Measurements from ENCODE around the gene RPS14. TPM values are rescaled to one million over a fixed set of nuclear protein-coding genes. Genes with fewer than 3 reads are reported as not detected.
A peak's percentile ranks its signal among the peaks of the same experiment; 100 is the strongest.

Gene RPS14
- 1,000 to 10,000 TPM; 1,239 to 1,275 TPM for total RNA-seq
- long read RNA-seq, transcript RPS14-205 (3 exons, 3,119 nt): minor isoform, 5 of 123 reads
- long read RNA-seq, transcript RPS14-203 (5 exons, 569 nt): major isoform, 103 of 123 reads
- long read RNA-seq, partial matches to known transcripts: 8 of 123 reads
- long read RNA-seq, other reads (novel, unspliced or antisense): 6 of 123 reads

DNA sequence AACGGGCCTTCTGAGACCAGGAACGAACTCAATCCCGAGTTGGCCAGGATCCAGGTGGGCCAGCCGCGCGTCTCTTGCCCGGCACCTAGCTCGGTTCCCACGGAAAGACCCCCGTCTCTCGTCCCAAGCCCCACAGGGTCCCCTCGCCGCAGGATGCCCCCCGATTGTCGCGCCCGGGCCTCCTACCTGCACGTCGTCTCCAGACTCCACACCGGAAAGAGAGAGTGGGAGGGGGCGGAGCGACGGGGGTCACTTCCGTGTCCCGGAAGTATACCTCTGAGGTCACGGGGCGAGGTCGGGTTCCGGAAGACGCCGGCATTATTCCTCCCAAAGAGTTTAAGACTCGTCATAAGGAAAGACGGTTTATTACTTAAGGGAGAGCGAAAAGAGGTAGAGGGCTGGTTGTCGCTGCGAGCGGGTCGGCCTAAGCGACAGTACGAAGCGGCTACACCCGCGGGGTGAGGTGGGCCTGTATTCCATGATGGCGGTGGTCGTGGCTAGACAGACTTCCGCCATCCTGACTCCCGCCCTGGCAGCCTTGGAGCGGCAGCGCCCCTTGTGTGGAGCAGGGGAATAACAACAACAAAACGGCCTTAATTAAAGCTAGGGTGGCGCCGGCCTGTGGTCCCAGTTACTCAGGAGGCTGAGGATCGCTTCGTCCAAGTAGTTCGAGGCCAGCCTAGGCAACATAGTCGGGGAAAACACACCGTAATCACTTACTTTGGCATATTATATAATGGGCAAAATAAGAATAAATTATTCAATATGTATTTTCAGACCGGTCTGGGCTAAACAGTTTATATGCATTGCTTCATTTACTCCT is at the start of gene RPS14:
TSS of gene RPS14 (minus strand) at position 223 of the 823 bp plus-strand sequence. CDS start 2,006 bp downstream, outside the sequence.
- intact Hi-C loops (cut with DNase I): loop anchor here in 1 of 2 donors (10.0 kb wide), 1 partner anchor 255 kb away; the partner anchor contains the start of gene RBM22
- DNase-seq (peak; percentile 96), ATAC-seq (peak; percentile 97)

DNA sequence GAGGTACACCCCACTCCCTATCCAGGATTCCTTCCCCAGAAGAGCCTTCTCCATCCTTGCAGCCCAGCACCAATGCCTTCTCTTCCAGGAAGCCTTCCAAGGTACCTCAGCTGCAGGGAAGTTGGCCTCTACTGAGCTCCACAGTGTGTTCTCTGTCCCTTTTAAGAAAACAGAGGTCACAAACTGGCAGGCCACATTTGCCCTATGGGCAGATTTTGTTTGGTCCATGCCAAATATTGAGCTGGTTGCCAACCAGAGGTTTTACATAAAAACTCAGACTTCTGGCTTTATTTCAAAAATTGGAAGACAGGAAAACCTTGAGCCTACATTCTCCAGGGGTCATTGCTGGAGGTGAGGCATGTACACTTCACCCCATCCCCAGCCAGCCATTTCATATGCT is 49.4 kb upstream of the RPS14 start:
- no peak for DNase-seq
- intact Hi-C loops (cut with DNase I): no loop called here
- ATAC-seq: no peak

GRCh38 chr5:150498501-150498900 is 49.0 kb upstream of the RPS14 start:
- intact Hi-C loops (cut with DNase I): no loop called here
- no peak for DNase-seq
- ATAC-seq: no peak

DNA sequence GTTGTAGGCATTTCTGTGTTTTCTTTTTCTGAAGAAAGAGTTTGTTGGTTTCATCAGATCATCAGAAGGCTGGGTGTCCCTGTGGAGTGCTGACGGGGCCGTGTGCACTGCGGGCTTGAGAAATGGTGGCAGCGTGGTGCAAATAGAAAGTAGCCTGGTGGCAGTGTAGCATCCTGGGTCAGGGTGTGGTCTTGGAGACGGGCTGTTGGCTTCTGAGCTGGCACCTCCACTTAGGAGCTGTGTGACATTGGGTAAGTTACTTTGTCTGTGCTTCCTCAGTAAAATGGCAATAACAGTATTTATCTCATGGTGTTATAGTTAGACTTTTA is 48.4 kb upstream of the RPS14 start:
- intact Hi-C loops (cut with DNase I): no loop called here
- DNase-seq (no peak), ATAC-seq (peak in 1 of 2 donors; percentile 18)

DNA sequence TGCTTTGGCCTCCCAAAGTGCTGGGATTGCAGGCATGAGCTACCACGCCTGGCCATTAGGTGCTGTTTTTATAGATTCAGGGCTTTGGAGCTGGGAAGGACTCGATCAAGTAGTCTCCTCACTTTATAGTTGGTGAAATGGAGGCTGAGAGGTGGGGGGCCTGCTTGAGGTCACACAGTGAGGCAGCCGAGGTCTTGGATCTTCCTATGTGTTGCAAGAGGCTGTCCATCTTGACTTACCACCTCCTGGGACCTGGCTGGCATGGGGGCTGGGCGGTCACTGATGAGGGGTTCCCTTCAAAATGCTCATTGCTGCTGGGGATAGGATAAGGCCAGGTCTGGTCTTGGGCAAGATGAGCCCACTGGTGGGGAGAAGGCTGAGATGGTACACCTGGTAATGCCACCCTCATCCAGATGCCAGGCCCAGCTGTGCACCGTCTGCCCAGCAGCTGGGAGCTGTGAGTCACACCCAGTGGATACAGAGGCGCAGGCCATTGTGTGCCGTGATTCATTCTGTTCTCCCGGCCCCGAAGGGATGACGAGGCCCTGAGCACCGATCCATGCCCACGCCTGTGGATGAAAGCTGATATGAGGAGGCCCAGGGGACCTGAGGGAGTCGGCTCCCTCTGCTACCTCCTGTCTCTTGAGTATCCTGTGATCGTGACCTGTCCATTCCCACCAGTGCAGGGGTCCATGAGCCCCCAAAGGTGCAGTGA is 47.9 kb upstream of the RPS14 start:
- peak; percentile 42 to 92 for ATAC-seq
- intact Hi-C loops (cut with DNase I): no loop called here
- peak; percentile 84 for DNase-seq

GRCh38 chr5:150496534-150496933 is 47.0 kb upstream of the RPS14 start:
- ATAC-seq (peak; percentile 2 to 13), DNase-seq (no peak)
- intact Hi-C loops (cut with DNase I): no loop called here

- ATAC-seq: no peak
- intact Hi-C loops (cut with DNase I): no loop called here
- no peak for DNase-seq
These were observed 46.6 kb upstream of the RPS14 start for GRCh38 chr5:150496098-150496497.

DNA sequence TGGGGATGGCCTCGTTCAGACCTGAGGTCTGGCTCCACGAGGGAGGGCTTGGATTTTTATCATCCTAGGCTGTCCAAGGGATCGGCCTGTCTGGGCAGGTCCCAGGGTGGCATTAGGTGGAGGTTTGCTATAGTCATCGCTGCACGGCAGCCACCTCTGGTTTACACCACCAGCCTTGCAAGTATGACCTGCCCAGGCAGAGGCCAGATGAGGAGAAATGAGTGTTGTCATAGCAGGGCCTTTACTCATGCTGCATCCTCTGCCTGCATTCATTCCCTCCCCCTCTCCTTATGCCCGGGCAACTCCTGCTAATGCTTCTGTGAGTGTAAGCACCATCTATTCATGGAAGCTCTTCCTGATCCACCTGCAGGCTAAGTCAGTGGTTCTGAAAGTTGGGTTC is 43.1 kb upstream of the RPS14 start:
- DNase-seq (no peak), ATAC-seq (no peak)
- intact Hi-C loops (cut with DNase I): no loop called here

DNA sequence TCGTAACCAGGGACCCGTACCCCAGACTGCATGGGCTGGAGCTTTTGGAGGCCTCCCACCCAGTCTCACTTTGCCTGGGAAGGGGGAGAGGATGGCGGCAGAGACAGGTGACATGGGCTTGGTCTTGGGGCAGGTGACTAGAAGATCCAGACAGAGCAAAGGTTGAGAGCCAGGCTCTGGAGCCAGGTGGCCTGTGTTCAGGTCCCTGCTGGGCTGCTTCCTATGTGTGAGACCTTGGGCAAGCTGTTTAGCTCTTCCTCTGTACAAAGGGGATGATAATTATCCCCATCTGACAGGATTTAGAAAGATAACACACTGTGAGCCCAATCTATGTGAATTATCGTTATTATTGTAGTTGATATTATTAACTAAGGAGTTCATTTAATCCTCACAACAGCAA is 42.3 kb upstream of the RPS14 start:
- DNase-seq (no peak), ATAC-seq (no peak)
- intact Hi-C loops (cut with DNase I): no loop called here

- no peak for ATAC-seq
- intact Hi-C loops (cut with DNase I): no loop called here
- DNase-seq: no peak
These were observed 41.2 kb upstream of the RPS14 start for GRCh38 chr5:150490754-150491153.

GRCh38 chr5:150490296-150490669 is 40.7 kb upstream of the RPS14 start:
- intact Hi-C loops (cut with DNase I): no loop called here
- DNase-seq (no peak), ATAC-seq (no peak)

- no peak for DNase-seq
- ATAC-seq: peak in 1 of 2 donors; percentile 2
- intact Hi-C loops (cut with DNase I): loop anchor here in 1 of 2 donors (5.0 kb wide), 2 partner anchors 33 to 53 kb away; no protein-coding TSS in a partner anchor
These were observed 40.1 kb upstream of the RPS14 start for GRCh38 chr5:150489360-150490295.

- peak; percentile 57 to 63 for ATAC-seq
- DNase-seq: peak; percentile 76
- intact Hi-C loops (cut with DNase I): loop anchor here in 1 of 2 donors (5.0 kb wide), 2 partner anchors 34 to 54 kb away; no protein-coding TSS in a partner anchor
These were observed 39.2 kb upstream of the RPS14 start for GRCh38 chr5:150488519-150489359.

DNA sequence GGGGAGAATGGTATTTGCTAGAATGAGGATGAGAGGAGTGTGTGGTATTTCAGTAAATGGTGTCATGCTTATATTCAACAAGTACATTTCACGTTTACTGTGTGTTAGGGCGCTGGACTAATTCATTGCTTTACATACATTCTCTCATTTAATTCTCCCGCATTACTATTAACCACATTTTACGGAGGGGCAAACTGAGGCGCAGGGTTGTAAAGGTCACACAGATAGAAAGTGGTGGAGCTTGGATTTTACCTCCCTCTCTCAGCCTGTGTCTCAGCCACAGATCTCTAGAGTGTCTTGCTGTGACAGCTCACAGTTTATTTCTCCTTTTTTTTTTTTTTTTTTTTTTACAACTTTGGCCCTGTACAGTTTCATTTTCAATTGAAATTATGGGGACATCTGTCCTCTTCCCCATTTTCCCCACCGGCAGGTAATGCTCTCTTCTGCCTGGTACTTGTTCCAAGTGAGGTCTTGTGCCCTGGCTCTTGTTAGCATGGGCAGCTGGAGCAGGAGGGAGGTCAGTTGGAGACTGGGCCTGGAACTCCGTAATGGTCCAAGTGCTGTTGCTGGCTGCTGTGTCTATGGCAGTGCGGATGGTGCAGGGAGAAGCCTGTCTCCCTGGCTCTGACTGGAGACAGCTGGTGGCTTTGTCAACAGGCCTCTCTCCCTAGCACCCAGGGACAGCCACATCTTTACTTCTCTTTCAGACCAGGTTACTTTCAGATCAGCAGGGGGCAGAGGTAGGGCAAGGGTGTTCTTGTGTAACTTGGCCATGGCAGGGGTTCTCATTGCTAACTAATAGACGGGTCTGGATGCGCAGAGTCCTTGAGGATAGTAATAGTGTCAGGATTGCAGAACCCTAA is 37.9 kb upstream of the RPS14 start:
- intact Hi-C loops (cut with DNase I): loop anchor here in 1 of 2 donors (5.0 kb wide), 2 partner anchors 35 to 55 kb away; no protein-coding TSS in a partner anchor
- ATAC-seq (peak; percentile 15 to 18), DNase-seq (no peak)

DNA sequence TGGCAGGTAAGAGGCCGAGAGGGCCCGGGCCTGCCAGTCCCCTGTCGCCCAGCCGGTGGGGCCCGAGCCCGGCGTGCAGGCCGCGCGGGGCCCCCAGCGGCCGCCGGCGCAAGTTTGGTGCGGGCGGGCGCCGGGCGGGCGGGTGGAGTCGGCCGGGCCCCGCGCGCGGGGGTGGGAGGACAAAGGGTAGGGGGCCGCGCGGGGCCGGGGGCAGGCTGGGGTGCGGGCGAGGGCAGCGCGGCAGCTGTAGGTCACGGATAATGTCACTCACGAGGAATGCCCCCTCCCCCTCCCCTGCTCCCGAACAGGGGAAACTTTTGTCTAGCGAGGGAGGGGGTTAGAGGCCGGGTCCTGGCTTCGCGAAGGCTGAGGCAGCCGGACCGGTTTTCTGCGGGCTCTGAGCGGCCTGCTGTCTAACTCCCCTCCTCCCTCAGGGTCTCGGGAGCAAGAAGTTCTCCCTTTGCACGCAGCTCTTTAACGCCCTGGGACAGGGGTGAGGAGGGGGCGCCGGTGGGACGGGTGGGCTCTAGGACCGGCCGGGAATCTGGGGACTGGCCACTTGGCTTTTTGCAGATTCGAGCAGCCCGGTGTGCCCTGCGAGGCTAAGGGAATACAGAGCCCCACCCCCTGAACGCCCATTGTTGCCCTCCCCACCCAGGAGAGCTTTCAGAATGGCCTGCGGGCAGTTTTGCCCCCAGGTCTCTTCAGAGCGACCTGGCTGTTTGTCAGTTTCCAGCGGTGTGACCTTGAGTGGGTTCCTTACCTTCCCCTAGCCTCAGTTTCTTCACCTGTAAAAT is 37.1 kb upstream of the RPS14 start:
- intact Hi-C loops (cut with DNase I): loop anchor here in 1 of 2 donors (5.0 kb wide), 2 partner anchors 36 to 56 kb away; no protein-coding TSS in a partner anchor
- DNase-seq (peak; percentile 62), ATAC-seq (peak; percentile 13 to 35)
